GM18858 (cell line): ENCODE results near the gene BATF3.

ENCODE experiments used
- ATAC-seq: cut with Tn5 transposase; IDR thresholded peaks from one replicate; pipeline ENCODE4 v1.9.1; 2021; ENCODE audit not compliant: unreplicated experiment

The BATF3 gene

GRCh38 chr1:212685429-212685828 is 14.2 kb downstream of the BATF3 start:
- ATAC-seq: no peak

GRCh38 chr1:212684521-212685090 is 15.0 kb downstream of the BATF3 start:
- ATAC-seq: no peak

GRCh38 chr1:212684076-212684475 is 15.6 kb downstream of the BATF3 start:
- ATAC-seq: no peak

GRCh38 chr1:212683357-212683722 is 16.3 kb downstream of the BATF3 start:
- peak; percentile 41 for ATAC-seq

- ATAC-seq: no peak
These were observed 18.8 kb downstream of the BATF3 start for GRCh38 chr1:212680680-212681389.

GRCh38 chr1:212678456-212679410 is 20.9 kb downstream of the BATF3 start:
- ATAC-seq: peak; percentile 52

- ATAC-seq: no peak
These were observed 22.1 kb downstream of the BATF3 start for GRCh38 chr1:212677573-212677972.

GRCh38 chr1:212677136-212677535 is 22.5 kb downstream of the BATF3 start:
- ATAC-seq: no peak

- ATAC-seq: no peak
These were observed 24.0 kb downstream of the BATF3 start for GRCh38 chr1:212675675-212676074.

GRCh38 chr1:212674872-212675271 is 24.8 kb downstream of the BATF3 start:
- ATAC-seq: no peak

- ATAC-seq: no peak
These were observed 28.2 kb downstream of the BATF3 start for GRCh38 chr1:212671342-212672031.

- ATAC-seq: no peak
These were observed 28.8 kb downstream of the BATF3 start for GRCh38 chr1:212670882-212671281.

GRCh38 chr1:212670301-212670700 is 29.3 kb downstream of the BATF3 start:
- no peak for ATAC-seq

GRCh38 chr1:212669600-212669999 is 30.0 kb downstream of the BATF3 start:
- no peak for ATAC-seq

GRCh38 chr1:212669102-212669501 is 30.5 kb downstream of the BATF3 start:
- ATAC-seq: no peak

GRCh38 chr1:212668477-212668876 is 31.2 kb downstream of the BATF3 start:
- no peak for ATAC-seq

GRCh38 chr1:212667223-212668139 is 32.2 kb downstream of the BATF3 start:
- no peak for ATAC-seq

- ATAC-seq: no peak
These were observed 33.4 kb downstream of the BATF3 start for GRCh38 chr1:212666116-212666775.

- ATAC-seq: peak; percentile 84
These were observed 34.2 kb downstream of the BATF3 start for GRCh38 chr1:212665241-212666115.
